COR-L47 (cell line): ENCODE measurements around the gene SLC2A3.
"Not testable (repeated sequence)": the region's sequence is repeated elsewhere in the genome, so short reads cannot be mapped to it uniquely, and the experiment has no call there.

ENCODE experiments used
- DNase-seq: peaks from one replicate; lab custom pipeline; 2025; lab: John Stamatoyannopoulos, UW

Gene SLC2A3

DNA sequence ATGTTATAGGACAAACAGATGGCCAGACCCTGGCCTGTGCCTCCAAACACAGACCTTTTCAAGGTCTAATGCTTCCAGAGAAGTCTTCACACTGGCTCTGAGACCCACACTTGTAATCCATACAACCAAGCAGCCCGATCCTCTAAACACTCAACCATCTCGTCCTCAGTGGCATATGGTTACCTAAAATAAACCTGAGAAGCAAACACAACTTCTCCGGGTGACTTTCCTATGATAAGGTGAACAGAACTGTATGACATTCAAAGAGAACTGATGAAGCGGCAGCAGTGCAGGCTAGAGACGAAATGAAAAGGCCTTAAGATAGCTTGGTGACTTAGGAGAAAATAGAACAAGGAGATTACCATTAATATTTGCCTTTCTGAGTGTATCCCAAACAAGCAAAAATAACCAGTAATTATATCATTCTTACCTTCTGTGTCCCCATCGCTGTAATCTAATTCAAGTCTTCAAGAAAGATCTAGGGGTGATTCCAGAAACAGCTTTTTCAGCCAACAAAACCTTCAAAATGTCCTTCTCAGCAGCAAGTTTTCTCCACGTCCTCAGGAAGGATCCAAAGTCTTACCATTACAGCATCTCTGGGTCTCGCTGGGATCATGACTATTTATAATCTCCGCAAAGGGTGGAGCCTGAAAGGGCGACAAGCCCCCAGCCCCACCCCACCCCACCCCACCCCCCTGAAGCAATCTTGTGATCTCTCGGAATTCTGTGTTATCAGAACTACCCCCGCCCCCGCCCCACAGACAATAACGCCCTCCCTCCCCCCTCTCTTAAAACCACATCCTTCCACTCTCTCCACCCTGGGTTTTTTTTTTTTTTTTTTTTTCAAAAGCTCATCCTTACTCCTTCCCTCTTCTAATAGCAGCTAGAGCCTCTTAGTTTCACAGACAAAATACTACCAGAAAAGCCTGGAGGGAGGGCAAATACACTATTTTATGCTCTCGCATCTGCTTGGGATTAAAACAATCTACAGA, at the start of gene SLC2A3:
Gene SLC2A3, minus strand, starts transcription at position 598 of the 992 bp plus-strand sequence. Its CDS starts 153 bp downstream, at position 445.
- DNase-seq, result no peak

DNA sequence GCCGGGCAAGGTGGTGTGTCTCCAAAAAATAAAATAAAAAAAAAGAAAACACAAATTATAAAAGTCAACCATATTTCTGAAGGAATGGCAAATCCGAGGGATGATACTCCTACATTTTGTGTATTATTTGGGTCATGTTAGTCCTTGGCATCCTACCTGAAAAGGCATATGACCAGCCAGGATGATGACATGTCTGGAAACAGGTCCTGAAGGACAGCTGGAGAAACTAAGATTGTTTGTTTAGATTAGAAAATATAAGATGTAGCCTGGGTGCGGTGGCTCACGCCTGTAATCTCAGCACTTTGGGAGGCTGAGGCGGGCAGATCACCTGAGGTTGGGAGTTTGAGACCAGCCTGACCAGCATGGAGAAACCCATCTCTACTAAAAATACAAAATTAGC, 48.9 kb upstream of the SLC2A3 start:
- no peak for DNase-seq

DNA sequence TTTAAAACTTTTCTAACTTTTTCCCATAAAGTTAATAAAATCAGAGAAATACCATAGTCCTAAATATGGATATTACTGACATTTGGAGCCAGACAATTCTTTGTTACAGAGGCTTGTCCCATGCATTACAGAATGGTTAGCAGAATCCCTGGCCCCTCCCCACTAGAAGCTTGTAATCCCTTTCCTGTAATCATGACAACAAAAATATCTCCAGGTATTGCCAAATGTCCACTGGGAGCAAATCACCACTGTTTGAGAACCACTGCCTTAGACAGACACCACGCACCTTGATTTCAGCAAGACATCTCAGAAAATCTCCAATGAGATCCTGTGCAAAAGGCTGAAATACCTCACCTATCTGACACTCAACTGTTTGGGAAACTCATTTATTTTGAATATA, 47.5 kb upstream of the SLC2A3 start:
- DNase-seq, result not testable (repeated sequence)

DNA sequence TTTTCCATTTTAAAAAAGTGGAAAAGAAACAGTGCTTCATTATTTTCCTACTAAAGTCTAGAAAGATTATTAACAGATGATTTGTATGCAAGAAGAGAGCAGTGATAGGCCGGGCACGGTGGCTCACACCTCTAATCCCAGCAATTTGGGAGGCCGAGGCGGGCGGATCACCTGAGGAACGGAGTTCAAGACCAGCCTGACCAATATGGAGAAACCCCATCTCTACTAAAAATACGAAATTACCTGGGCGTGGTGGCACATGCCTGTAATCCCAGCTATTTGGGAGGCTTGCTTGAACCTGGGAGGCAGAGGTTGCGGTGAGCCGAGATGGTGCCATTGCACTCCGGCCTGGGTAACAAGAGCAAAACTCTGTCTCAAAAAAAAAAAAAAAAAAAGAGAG, 47.0 kb upstream of the SLC2A3 start:
- not testable (repeated sequence) for DNase-seq

DNA sequence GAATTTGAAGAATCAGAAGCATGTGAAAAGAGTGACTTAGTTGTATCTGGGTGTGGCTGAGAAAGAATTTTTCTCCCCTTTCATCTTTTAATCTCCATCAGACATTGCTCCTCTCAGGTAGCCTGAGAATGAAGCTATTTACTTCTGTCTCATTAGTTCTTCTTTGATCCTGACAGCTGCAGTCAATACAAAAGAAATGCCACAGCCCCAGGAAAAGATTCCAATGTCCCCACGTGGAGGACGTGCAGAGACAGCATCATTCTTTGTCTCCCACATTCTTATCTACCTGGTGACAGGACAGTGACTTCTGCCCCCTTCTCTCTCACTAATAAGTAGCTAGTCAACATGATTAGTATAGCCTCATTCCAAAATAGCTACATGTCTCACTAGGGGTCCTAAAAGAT, 46.3 kb upstream of the SLC2A3 start:
- DNase-seq, result not testable (repeated sequence)

DNA sequence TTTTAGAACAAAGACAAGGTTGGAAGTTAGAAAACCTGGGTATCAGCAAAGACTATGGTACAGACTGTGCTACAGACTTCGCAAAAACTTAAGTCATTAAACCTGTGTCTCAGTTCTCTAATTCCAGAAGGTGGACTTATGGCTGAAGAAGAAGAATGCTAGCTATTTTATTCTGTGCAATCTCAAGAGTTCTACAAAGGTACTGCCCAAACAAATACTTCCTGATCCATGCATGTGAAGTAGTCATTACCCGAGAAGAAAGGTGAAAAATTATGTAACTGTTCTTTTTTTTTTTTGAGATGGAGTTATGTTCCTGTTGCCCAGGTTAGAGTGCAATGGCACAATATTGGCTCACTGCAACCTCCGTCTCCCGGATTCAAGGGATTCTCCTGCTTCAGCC, 45.5 kb upstream of the SLC2A3 start:
- DNase-seq, result no peak

DNA sequence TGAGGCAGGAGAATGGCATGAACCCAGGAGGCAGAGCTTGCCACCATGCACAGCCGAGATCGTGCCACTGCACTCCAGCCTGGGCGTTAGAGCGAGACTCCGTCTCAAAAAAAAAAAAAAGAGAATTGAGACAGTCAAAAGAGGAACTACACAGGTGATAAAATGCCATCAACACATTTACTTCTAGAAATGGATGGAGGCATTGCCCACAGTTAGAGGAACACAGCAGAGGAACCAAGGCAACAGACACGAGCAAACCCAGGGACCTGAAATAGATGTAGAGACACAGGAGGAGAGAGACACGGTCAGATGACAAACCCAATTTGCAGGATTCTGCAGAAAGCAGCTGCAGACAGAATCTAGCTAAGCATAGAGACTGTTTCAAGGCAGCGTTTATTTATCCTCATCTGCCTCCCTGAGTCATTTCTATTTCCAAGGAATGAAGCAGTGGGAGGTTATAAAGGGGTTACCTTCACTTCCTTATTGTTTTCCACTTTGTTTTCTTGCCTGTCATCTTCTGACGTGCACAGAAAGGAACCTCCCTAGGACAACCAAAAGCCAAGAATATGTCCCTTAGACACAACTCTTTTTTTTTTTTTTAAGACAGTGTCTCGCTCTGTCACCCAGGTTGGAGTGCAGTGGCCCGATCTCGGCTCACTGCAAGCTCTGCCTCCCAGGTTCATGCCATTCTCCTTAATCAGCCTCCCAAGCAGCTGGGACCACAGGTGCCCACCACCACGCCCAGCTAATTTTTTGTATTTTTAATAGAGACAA, 41.6 kb upstream of the SLC2A3 start:
- not testable (repeated sequence) for DNase-seq

DNA sequence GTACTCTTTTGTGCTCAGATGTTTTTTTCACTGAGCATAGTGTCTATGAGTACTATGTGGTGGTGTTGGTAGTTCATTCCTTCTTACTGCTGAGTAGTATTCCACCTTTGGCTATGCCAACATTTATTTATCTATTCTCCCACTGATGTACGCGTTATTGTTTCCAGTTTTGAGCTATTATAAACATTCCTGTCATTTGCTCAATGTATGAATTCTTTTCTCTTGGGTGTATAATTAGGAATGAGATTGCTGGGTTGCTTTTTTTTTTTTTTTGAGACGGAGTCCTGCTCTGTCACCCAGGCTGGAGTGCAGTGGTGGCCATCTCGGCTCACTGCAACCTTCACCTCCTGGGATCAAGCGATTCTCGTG, 37.5 kb upstream of the SLC2A3 start:
- no peak for DNase-seq

DNA sequence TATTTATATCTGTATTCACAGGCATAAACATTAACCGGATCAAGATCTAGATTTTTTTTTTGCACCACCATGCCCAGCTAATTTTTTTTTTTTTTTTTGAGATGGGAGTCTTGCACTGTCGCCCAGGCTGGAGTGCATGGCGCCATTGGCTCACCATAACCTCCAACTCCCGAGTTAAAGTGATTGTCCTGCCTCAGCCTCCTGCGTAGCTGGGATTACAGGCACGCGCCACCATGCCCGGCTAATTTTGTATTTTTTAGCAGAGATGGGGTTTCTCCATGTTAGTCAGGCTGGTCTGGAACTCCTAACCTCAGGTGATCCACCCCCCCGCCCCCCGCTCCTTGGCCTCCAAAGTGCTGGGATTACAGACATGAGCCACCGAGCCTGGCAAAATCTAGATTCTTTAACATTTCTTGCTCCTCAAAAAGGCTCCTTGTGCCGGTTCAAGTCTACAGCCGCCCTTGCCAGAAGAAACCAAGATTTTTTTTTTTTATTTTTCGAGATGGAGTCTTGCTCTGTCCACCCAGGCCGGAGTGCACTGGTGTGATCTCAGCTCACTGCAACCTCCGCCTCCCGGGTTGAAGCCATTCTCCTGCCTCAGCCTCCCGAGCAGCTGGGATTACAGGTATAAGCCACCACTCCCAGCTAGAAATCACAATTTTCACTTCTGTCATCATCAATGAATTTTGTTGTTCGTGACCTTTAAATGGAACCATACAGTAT, 36.9 kb upstream of the SLC2A3 start:
- no peak for DNase-seq

DNA sequence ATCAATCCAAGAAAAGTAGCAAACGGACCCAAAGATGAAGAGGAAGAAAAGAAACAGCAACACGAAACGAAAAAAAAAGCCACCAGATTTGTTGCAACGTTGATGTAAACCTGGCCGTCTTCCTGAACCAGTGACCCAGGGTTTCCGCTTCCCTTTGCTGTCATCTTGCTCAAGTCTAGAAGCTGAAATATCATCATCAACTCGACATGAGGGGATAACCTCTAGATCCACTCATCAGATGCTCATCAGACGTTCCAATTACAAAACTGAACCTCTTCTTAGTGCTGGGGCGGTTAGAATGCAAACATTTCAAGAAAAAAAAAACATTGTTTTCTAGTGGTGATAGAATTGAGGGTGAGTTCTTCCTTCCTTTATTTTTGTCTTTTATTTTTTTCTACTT, 36.3 kb upstream of the SLC2A3 start:
- not testable (repeated sequence) for DNase-seq

DNA sequence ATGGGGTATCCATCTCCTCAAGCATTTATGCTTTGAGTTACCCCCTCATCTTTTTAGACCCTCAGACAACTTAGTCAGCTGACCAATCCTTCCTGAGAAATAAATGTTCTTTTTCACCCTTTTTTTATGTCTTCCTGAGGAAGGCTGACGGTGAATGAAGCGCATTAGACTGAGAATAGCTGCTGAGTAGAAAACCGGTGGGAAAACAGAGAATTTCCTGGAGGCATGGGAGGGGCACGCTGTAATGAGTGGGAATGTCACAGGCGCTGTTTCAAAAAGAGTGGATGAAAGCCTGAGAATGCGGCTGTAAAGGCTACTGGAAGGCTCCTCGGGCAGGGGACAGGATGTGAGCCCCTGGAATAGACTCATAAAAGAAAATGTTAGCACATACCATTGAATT, 35.8 kb upstream of the SLC2A3 start:
- not testable (repeated sequence) for DNase-seq

DNA sequence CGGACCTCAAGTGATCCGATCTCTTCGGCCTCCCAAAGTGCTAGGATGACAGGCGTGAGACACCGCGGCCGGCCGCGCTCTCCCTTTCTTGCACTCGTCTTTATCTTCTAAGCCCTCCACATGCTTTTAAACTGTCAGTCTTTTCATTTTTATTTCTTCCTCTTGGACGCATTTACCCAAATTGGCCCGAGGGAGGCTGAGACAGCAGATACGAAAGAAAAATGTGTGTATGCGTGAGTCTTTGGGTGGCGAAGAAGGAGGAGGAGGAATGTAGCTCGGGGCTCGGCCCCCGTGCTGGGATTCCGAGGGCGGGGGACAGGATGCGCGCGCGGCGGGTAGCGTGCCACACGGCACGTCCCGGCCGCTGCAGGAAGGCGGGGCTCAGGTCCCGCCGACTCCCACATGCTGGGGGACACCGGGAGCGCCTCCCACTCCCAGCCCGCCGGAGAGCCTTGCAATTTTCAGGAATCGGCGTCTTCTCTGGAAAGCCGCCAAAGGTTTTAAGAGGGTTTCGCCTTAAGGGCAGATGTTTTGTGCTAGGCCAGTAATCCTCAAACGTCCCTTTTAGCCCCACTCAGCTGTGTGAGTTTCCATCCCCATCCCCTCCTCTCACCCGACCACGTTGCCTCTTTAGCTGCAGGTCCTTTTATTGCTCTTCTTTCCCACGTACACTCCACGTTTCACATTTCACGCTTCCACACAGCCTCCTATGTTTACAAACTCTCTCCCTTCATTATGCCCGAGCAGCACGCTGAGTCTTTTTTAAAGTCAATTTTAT, 34.7 kb upstream of the SLC2A3 start:
- DNase-seq, result no peak

DNA sequence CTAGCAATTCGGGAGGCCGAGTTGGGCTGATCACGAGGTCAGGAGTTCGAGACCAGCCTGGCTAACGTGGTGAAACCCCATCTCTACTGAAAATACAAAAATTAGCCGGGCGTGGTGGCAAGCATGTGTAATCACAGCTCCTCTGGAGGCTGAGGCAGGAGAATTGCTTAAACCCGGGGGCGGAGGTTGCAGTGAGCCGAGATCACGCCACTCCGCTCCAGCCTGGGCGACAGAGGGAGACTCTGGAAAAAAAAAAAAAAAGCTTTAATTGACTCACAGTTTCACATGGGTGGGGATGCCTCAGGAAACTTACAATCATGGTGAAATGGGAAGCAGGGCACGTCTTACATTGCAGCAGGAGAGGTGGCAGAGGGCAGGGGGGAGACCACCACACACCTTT, 30.6 kb upstream of the SLC2A3 start:
- no peak for DNase-seq

DNA sequence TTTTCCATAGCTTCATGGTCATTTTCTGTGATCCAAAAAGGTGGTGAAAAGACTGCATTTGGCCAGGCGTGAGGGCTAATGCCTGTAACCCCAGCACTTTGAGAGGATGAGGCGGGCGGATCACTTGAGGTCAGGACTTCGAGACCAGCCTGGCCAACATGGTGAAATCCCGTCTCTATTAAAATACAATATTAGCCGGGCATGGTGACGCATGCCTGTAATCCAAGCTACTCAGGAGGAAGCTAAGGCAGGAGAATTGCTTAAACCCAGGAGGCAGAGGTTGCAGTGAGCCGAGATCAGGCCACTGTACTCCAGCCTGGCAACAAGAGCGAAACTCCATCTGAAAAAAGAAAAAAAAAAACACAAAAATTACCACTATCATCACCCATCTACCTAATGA, 28.7 kb upstream of the SLC2A3 start:
- DNase-seq, result not testable (repeated sequence)

DNA sequence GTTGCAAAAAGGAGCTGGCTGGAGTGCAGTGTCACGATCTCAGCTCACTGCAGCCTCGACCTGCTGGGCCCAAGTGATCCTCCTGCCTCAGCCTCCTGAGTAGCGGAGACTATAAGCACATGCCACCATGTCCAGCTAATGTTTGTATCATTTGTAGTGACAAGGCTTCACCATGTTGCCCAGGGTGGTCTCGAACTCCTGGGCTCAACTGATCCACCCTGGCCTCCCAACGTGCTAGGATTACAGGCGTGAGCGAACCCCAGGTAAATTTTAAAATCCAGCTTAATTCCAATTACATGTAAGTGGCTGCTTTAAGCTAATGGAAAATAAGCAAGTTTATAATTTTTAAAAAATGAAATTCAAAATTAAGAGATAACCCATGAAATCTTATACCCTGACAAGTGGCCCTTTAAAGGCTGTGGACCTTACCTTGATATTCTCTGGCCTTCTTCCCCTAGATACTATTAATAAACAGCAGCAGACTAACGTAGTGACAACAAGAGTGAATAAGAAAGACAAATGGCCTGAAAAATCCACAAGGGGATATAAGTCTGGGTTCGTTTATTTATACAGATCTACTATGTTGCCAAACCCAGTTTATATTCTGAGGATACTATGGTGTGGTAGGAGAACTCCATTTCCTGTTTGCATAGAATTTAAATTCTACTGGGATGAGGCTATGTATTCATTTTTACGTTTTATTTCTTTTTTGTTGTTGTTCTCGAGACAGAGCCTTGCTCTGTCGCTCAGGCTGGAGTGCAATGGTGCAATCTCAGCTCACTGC, 25.6 kb upstream of the SLC2A3 start:
- DNase-seq, result no peak

DNA sequence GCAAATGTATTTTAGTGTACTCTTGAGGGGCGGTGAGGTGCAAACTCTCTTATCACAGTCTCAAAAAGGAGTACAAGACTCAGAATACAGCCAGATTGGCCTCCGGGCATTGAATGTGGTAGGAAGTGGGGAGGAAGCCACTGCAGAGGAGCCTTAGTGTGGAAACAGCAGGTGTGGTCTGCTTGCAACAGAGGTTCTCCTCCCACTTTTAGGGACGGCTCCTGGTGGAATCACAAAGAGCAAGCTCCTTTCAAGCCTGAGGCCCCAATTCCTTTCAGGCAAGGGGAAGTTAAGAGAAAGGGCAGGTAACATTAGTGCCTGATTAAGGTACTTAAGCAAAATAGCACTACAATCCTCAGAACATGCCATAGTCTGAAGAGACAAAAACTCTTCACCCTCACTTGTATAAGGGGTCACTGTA, 23.7 kb upstream of the SLC2A3 start:
- no peak for DNase-seq

DNA sequence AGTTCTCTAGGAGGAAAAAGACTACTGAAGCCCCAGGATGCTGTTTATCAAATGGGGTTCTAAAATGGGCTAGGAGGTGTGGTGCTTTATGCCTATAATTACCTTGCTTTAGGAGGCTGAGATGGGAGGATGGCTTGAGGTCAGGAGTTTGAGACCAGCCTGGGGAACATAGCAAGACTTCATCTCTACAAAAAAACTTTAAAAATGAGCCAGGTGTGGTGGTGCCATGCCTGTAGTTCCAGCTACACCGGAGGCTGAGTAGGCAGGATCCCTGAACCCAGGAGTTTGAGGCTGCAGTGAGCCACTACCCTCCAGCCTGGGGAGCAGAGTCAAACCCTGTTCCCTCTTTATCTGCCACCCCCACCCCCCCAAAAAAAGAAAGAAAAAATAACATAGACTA, 23.3 kb upstream of the SLC2A3 start:
- no peak for DNase-seq

DNA sequence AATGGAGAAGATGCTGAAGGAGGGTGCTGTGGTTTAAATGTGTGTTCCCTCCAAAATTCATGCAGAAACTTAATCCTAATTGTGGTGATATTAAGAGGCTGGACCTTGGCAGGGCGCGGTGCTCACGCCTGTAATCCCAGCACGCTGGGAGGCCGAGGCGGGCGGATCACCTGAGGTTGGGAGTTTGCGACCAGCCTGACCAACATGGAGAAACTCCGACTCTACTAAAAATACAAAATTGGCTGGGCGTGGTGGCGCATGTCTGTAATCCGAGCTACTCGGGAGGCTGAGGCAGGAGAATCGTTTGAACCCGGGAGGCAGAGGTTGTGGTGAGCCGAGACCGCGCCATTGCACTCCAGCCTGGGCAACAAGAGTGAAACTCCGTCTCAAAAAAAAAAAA, 18.9 kb upstream of the SLC2A3 start:
- not testable (repeated sequence) for DNase-seq

DNA sequence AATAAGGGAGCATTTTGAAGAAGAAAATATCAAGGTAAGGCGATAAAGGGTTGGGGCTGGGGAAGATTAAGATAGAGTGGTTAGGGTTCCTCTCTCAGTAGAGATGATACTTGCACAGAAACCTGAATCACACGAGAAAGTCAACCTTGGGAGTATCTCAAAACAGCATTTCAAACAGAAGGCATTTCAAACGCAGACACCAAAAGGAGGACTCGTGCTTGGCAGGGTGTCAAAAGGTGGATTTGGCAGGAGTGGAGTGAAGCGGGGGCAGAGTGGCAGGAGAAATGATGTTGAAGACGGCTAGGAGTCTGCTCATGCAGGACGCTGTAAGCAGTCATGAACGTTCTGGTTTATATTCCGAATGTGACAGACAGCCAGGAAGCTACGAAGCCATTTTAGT, 18.4 kb upstream of the SLC2A3 start:
- DNase-seq, result not testable (repeated sequence)

DNA sequence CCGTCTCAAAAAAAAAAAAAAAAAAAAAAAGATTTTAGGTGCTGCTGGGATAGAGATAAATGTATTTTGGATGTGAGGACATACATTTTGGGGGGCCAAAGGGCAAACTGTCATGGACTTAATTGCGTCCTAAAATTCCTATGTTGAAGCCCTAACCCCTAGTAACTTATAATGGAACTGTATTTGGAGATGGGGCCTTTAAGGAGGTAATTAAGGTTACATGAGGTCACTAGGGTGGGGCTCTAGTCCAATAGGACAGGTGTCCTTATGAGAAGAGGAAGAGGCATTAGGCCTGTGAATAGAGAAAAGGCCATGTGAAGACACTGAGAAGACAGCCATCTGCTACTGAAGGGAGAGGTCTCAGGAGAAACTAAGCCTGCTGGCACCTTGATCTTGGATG, 17.9 kb upstream of the SLC2A3 start:
- DNase-seq, result not testable (repeated sequence)

DNA sequence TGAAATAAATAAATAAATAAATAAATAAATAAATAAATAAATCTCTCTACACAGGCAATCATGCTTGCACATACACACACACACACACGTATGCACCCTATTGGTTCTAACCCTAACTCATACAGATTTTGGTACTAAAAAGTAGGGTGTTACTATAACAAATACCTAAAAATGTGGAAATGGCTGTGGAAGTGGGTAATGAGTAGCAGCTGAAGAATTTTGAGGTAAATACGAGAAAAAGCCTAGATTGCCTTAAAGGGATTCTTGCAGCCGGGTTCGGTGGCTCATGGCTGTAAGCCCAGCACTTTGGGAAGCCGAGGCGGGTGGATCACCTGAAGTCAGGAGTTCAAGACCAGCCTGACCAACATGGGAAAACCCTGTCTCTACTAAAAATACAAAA, 15.7 kb upstream of the SLC2A3 start:
- no peak for DNase-seq
